Activated naive CD4-positive, alpha-beta T cell treated with anti-CD3 and anti-CD28 coated beads, Interleukin-2, amount 50 U/mL, for 72 hours (primary cell): ENCODE measurements around the gene ZNF680. TPM values are rescaled to one million over a fixed set of nuclear protein-coding genes. Genes with fewer than 3 reads are reported as not detected.
"Not testable (repeated sequence)": the region's sequence is repeated elsewhere in the genome, so short reads cannot be mapped to it uniquely, and the experiment has no call there.

Experiments used
- ATAC-seq, 2 donors: fragments of 150-1000 bp; cut with Tn5 transposase; 2 replicates each; pipeline ENCODE4 v1.10.0; 2021; ENCODE audit warnings: mild to moderate bottlenecking in 2 of 2, moderate library complexity in 2 of 2
- DNase-seq, 2 donors: peaks; one replicate each; pipeline ENCODE4 v3.0.0; 2021 to 2022; ENCODE audit warnings: low spot score in 2 of 2
- H3K27ac Mint-ChIP-seq, 2 donors: one replicate each; pipeline ENCODE4 v1.8.0; 2022; ENCODE audit warnings: mild to moderate bottlenecking in 2 of 2, mixed read lengths in 2 of 2
- H3K36me3 Mint-ChIP-seq, 2 donors: one replicate each; pipeline ENCODE4 v1.8.0; 2022; ENCODE audit warnings: mixed read lengths in 2 of 2
- H3K9me3 Mint-ChIP-seq, 2 donors: one replicate each; pipeline ENCODE4 v1.8.0; 2022; ENCODE audit warnings: mixed read lengths in 2 of 2
- total RNA-seq, 2 donors: library from RNA; stranded (reverse); gene quantifications; one replicate each; pipeline ENCODE4 v1.2.3, GENCODE V29; 2022

ZNF680 gene
- 10 to 100 TPM; 14.6 to 22.2 TPM for total RNA-seq

- Mint-ChIP-seq H3K9me3 (peaks cover 4 to 14% of the 10 kb centered on the region in 2 donors), H3K27ac (peak within 1 kb of the TSS; percentile 95 to 99), H3K36me3 (peaks cover 28 to 37% of the 10 kb centered on the region in 2 donors)
- peak; percentile 79 to 92 for DNase-seq
- peak; percentile 100 for ATAC-seq
Measured at GRCh38 chr7:64562626-64563278, at the start of gene ZNF680. Gene ZNF680 (minus strand): TSS chr7:64563071. CDS start chr7:64562954, 117 bp downstream.

- no peak overlapping the region for H3K27ac Mint-ChIP-seq
- H3K36me3 Mint-ChIP-seq, result no peaks in the 10 kb centered on the region
- DNase-seq, result no peak
- H3K9me3 Mint-ChIP-seq, result no peaks in the 10 kb centered on the region
- no peak for ATAC-seq
Measured at GRCh38 chr7:64612452-64612851, 49.6 kb upstream of the ZNF680 start.

GRCh38 chr7:64611717-64612116 lies 48.8 kb upstream of the ZNF680 start:
- DNase-seq, result no peak
- Mint-ChIP-seq H3K9me3 (no peaks in the 10 kb centered on the region), H3K36me3 (no peaks in the 10 kb centered on the region), H3K27ac (no peak overlapping the region)
- no peak for ATAC-seq

- ATAC-seq, result no peak
- DNase-seq, result no peak
- no peaks in the 10 kb centered on the region for H3K9me3 Mint-ChIP-seq
- H3K27ac Mint-ChIP-seq, result no peak overlapping the region
- no peaks in the 10 kb centered on the region for H3K36me3 Mint-ChIP-seq
Measured at GRCh38 chr7:64610997-64611396, 48.1 kb upstream of the ZNF680 start.

GRCh38 chr7:64608116-64608910 lies 45.4 kb upstream of the ZNF680 start:
- Mint-ChIP-seq H3K36me3 (no peaks in the 10 kb centered on the region), H3K9me3 (peaks cover 0 to 9% of the 10 kb centered on the region in 2 donors), H3K27ac (no peak overlapping the region)
- ATAC-seq (no peak), DNase-seq (no peak)

GRCh38 chr7:64606385-64606784 lies 43.5 kb upstream of the ZNF680 start:
- Mint-ChIP-seq H3K36me3 (no peaks in the 10 kb centered on the region), H3K9me3 (peaks cover 0 to 9% of the 10 kb centered on the region in 2 donors), H3K27ac (no peak overlapping the region)
- DNase-seq (no peak), ATAC-seq (no peak)

- Mint-ChIP-seq H3K9me3 (peaks cover 0 to 9% of the 10 kb centered on the region in 2 donors), H3K36me3 (no peaks in the 10 kb centered on the region), H3K27ac (no peak overlapping the region)
- DNase-seq (no peak), ATAC-seq (no peak)
Measured at GRCh38 chr7:64603271-64603670, 40.4 kb upstream of the ZNF680 start.

- ATAC-seq (peak in 1 of 2 donors; percentile 41), DNase-seq (no peak)
- no peaks in the 10 kb centered on the region for H3K36me3 Mint-ChIP-seq
- peaks cover 0 to 9% of the 10 kb centered on the region in 2 donors for H3K9me3 Mint-ChIP-seq
- H3K27ac Mint-ChIP-seq, result no peak overlapping the region
Measured at GRCh38 chr7:64602518-64602917, 39.6 kb upstream of the ZNF680 start.

- Mint-ChIP-seq H3K36me3 (no peaks in the 10 kb centered on the region), H3K9me3 (peaks cover 0 to 9% of the 10 kb centered on the region in 2 donors), H3K27ac (no peak overlapping the region)
- ATAC-seq (no peak), DNase-seq (no peak)
Measured at GRCh38 chr7:64602086-64602485, 39.2 kb upstream of the ZNF680 start.

- ATAC-seq (peak in 1 of 2 donors; percentile 5), DNase-seq (no peak)
- no peaks in the 10 kb centered on the region for H3K9me3 Mint-ChIP-seq
- no peaks in the 10 kb centered on the region for H3K36me3 Mint-ChIP-seq
- H3K27ac Mint-ChIP-seq, result no peak overlapping the region
Measured at GRCh38 chr7:64599359-64599758, 36.5 kb upstream of the ZNF680 start.

GRCh38 chr7:64590971-64591370 lies 28.1 kb upstream of the ZNF680 start:
- no peaks in the 10 kb centered on the region for H3K36me3 Mint-ChIP-seq
- ATAC-seq, result no peak
- DNase-seq, result no peak
- no peak overlapping the region for H3K27ac Mint-ChIP-seq
- H3K9me3 Mint-ChIP-seq, result peaks cover 0 to 5% of the 10 kb centered on the region in 2 donors

- ATAC-seq (no peak), DNase-seq (no peak)
- H3K36me3 Mint-ChIP-seq, result no peaks in the 10 kb centered on the region
- no peaks in the 10 kb centered on the region for H3K9me3 Mint-ChIP-seq
- H3K27ac Mint-ChIP-seq, result no peak overlapping the region
Measured at GRCh38 chr7:64581926-64582894, 19.3 kb upstream of the ZNF680 start.

GRCh38 chr7:64581391-64581790 lies 18.5 kb upstream of the ZNF680 start:
- H3K9me3 Mint-ChIP-seq, result no peaks in the 10 kb centered on the region
- H3K27ac Mint-ChIP-seq, result no peak overlapping the region
- ATAC-seq, result no peak
- H3K36me3 Mint-ChIP-seq, result no peaks in the 10 kb centered on the region
- no peak for DNase-seq

- Mint-ChIP-seq H3K27ac (no peak overlapping the region), H3K9me3 (no peaks in the 10 kb centered on the region), H3K36me3 (peaks cover 6 to 8% of the 10 kb centered on the region in 2 donors)
- DNase-seq (no peak), ATAC-seq (no peak)
Measured at GRCh38 chr7:64574540-64575099, 11.7 kb upstream of the ZNF680 start.

- ATAC-seq, DNase-seq: not testable (repeated sequence)
- peaks cover 0 to 11% of the 10 kb centered on the region in 2 donors for H3K9me3 Mint-ChIP-seq
- peaks cover 13 to 17% of the 10 kb centered on the region in 2 donors for H3K36me3 Mint-ChIP-seq
- peak overlapping the region in 1 of 2 donors; percentile 68 for H3K27ac Mint-ChIP-seq
Measured at GRCh38 chr7:64570284-64570605, 7.4 kb upstream of the ZNF680 start.
